GM12878 (cell line): ENCODE measurements around the gene MEGF9. TPM values are rescaled to one million over a fixed set of nuclear protein-coding genes. Genes with fewer than 3 reads are reported as not detected.

Source experiments
- ATAC-seq: fragments of 200-7000 bp; cut with Tn5 transposase; 3 replicates; pipeline ENCODE4 v1.9.1; 2020; ENCODE audit warnings: mild to moderate bottlenecking, moderate library complexity
- BruUV-seq: library from RNA; stranded (reverse); fragments of 400-500 nt; replicated peaks from 2 replicates; lab custom pipeline; 2021; lab: Mats Ljungman, UMichigan
- CTCF ChIA-PET: fragments of 300-600 bp; sonication (Branson Sonifier 250); formaldehyde crosslinking; extraction: SDS; loops from one replicate; lab custom pipeline; 2021; ENCODE audit warnings: inconsistent platforms; lab: Yijun Ruan, JAX
- POLR2A ChIA-PET: fragments of 350-600 bp; formaldehyde crosslinking; extraction: SDS; loops from one replicate; lab custom pipeline; 2021; ENCODE audit warnings: inconsistent platforms; lab: Charles Lee
- RAD21 ChIA-PET: fragments of 300-600 bp; sonication (Branson Sonifier 250); formaldehyde crosslinking; loops from one replicate; lab custom pipeline; 2023; ENCODE audit warnings: antibody characterized with exemption; ENCODE audit not compliant: unreplicated experiment; lab: Charles Lee
- SMC1A ChIA-PET: fragments of 300-600 bp; sonication (Branson Sonifier 250); formaldehyde crosslinking; loops from one replicate; lab custom pipeline; 2023; ENCODE audit not compliant: unreplicated experiment, uncharacterized antibody; lab: Charles Lee
- DNase-seq: peaks from one replicate; pipeline ENCODE4 v3.0.0-alpha.2; 2011; ENCODE audit warnings: low read depth, low spot score
- FAIRE-seq: peaks from 3 replicates; lab custom pipeline; 2011; peaks lifted over from hg19 to GRCh38; lab: Jason Lieb, UNC
- H2AFZ ChIP-seq: 2 replicates; pipeline ENCODE4 v1.6.0; 2011; ENCODE audit warnings: low read depth, low read length, control low read depth; ENCODE audit not compliant: control insufficient read depth
- H3K27ac ChIP-seq: 2 replicates; pipeline ENCODE4 v1.5.1; 2011; ENCODE audit warnings: control low read depth; ENCODE audit not compliant: control insufficient read depth, insufficient read depth
- H3K27me3 ChIP-seq, 2 experiments: replicated peaks in 1 of 2; 2 replicates each; pipeline versions ENCODE4 v1.6.0 to v1.6.1; 2011; ENCODE audit warnings: low read length in 1 of 2; ENCODE audit not compliant: control insufficient read depth in 2 of 2, insufficient read depth in 2 of 2
- H3K36me3 ChIP-seq, 2 experiments: 2 replicates each; pipeline ENCODE4 v1.5.1; 2011; ENCODE audit warnings: low read length in 1 of 2; ENCODE audit not compliant: control insufficient read depth in 2 of 2, insufficient read depth in 2 of 2
- H3K4me1 ChIP-seq: 2 replicates; pipeline ENCODE4 v1.6.1; 2011; ENCODE audit warnings: mild to moderate bottlenecking, low read length, moderate library complexity, mixed read lengths; ENCODE audit not compliant: control insufficient read depth, insufficient read depth
- H3K4me2 ChIP-seq: 2 replicates; pipeline ENCODE4 v1.6.0; 2011; ENCODE audit warnings: control low read depth; ENCODE audit not compliant: control insufficient read depth, insufficient read depth
- H3K4me3 ChIP-seq: fragments of 200-600 bp; sonication (generic); 2 replicates; pipeline ENCODE4 v1.5.1; 2016
- H3K79me2 ChIP-seq: 2 replicates; pipeline ENCODE4 v1.6.0; 2011; ENCODE audit warnings: low read length; ENCODE audit not compliant: control insufficient read depth, insufficient read depth
- H3K9ac ChIP-seq: 2 replicates; pipeline ENCODE4 v1.8.0; 2011; ENCODE audit warnings: low read length, control low read depth, mixed read lengths; ENCODE audit not compliant: control insufficient read depth, insufficient read depth
- H3K9me3 ChIP-seq: replicated peaks from 3 replicates; pipeline ENCODE4 v1.5.1; 2011; ENCODE audit warnings: mild to moderate bottlenecking, low read length; ENCODE audit not compliant: control insufficient read depth, insufficient read depth
- H4K20me1 ChIP-seq: 2 replicates; pipeline ENCODE4 v1.6.0; 2011; ENCODE audit not compliant: control insufficient read depth, insufficient read depth
- CHD1 ChIP-seq: IDR thresholded peaks from 2 replicates; pipeline ENCODE4 v1.6.1; 2012; ENCODE audit warnings: low read depth, low read length, improper control_type of control experiment
- CHD2 ChIP-seq: IDR thresholded peaks from 2 replicates; pipeline ENCODE4 v1.6.1; 2011; ENCODE audit warnings: low read depth, low read length, improper control_type of control experiment, borderline replicate concordance
- EP300 ChIP-seq, 2 experiments: fragments of 150-350 bp in 1 of 2; IDR thresholded peaks; 2 replicates each; pipeline ENCODE4 v1.6.1; 2011 to 2012; ENCODE audit warnings: low read depth in 2 of 2, low read length in 2 of 2, borderline replicate concordance in 1 of 2, improper control_type of control experiment in 1 of 2, inconsistent platforms in 1 of 2; ENCODE audit not compliant: control insufficient read depth in 1 of 2
- ETV6 ChIP-seq, 2 experiments: fragments of 450-650 bp in 1 of 2; IDR thresholded peaks in 1 of 2; conservative IDR thresholded peaks in 1 of 2; 2 replicates each; pipeline ENCODE4 v1.6.1; 2014; ENCODE audit warnings: antibody characterized with exemption in 1 of 2, borderline replicate concordance in 1 of 2, low read depth in 1 of 2, mild to moderate bottlenecking in 1 of 2, moderate library complexity in 1 of 2
- HDGF ChIP-seq: fragments of 450-650 bp; IDR thresholded peaks from 2 replicates; pipeline ENCODE4 v1.6.1; 2016; ENCODE audit warnings: antibody characterized with exemption
- KAT2A ChIP-seq: conservative IDR thresholded peaks from 2 replicates; pipeline ENCODE4 v1.6.1; 2011; ENCODE audit warnings: low read depth, low read length; ENCODE audit not compliant: control insufficient read depth
- KLF5 ChIP-seq: fragments of 450-650 bp; IDR thresholded peaks from 2 replicates; pipeline ENCODE4 v1.6.1; 2014; ENCODE audit warnings: mild to moderate bottlenecking; ENCODE audit not compliant: partially characterized antibody
- NR2C2 ChIP-seq: IDR thresholded peaks from 2 replicates; pipeline ENCODE4 v1.6.1; 2011; ENCODE audit warnings: borderline replicate concordance, low read depth; ENCODE audit not compliant: control insufficient read depth, insufficient read length
- NR2F1 ChIP-seq: fragments of 450-650 bp; conservative IDR thresholded peaks from 2 replicates; pipeline ENCODE4 v1.6.1; 2017; ENCODE audit warnings: mild to moderate bottlenecking
- RAD21 ChIP-seq: IDR thresholded peaks from 2 replicates; pipeline ENCODE4 v1.6.1; 2011; ENCODE audit warnings: mild to moderate bottlenecking, low read depth, low read length, moderate library complexity; ENCODE audit not compliant: insufficient read depth
- STAT3 ChIP-seq: IDR thresholded peaks from 2 replicates; pipeline ENCODE4 v1.6.1; 2011; ENCODE audit warnings: low read depth, low read length, improper control_type of control experiment
- WGBS: methylation state at CpG from one replicate; pipeline ENCODE4 v1.1.6; 2016; ENCODE audit warnings: low lambda C conversion rate; ENCODE audit not compliant: insufficient replicate concordance, insufficient coverage; ENCODE audit errors: missing lambda C conversion rate; 5-methylcytosine and 5-hydroxymethylcytosine counted together
- in situ Hi-C: fragments of 300-500 bp; cut with MboI; formaldehyde crosslinking; loops from 9 replicates; pipeline ENCODE4 v1.14.3; 2018; ENCODE audit warnings: mixed read lengths
- intact Hi-C: fragments of 100-400 bp; cut with micrococcal nuclease; formaldehyde crosslinking; loops from one replicate; pipeline ENCODE4 v1.14.2; 2022; ENCODE audit not compliant: unreplicated experiment
- polyA plus RNA-seq, 11 experiments: library from polyadenylated mRNA; depleted of rRNA in 4 of 11; unstranded in 6 of 11; stranded (reverse) in 5 of 11; fragments of >200 nt; fragmentation: Nextera tagmentation in 4 of 11; fragmentation: Illumina TruSeq in 1 of 11; extraction: Ambion mirVana in 4 of 11; extraction: Trizol in 1 of 11; gene quantifications; 1 replicate in 1 of 11; 2 replicates in 10 of 11; pipeline versions ENCODE4 v1.2.1 to v1.2.3, GENCODE V29; 2011 to 2016; ENCODE audit warnings: inconsistent platforms in 2 of 11, missing spikeins in 2 of 11, low read depth in 1 of 11
- total RNA-seq, 4 experiments: library from RNA; depleted of rRNA in 3 of 4; stranded (reverse); fragments of >200 nt in 3 of 4; fragmentation: Illumina TruSeq in 1 of 4; extraction: Trizol in 1 of 4; gene quantifications; 2 replicates each; pipeline versions ENCODE4 v1.2.1 to v1.2.3, GENCODE V29; 2013 to 2021
- TF ChIP-seq, protein P1 (sequence below): fragments of 450-650 bp; IDR thresholded peaks from 2 replicates; pipeline ENCODE4 v1.6.1; 2017; ENCODE audit warnings: mild to moderate bottlenecking
- TF ChIP-seq, protein P2 (sequence below): fragments of 150-350 bp; IDR thresholded peaks from 2 replicates; pipeline ENCODE4 v1.6.1; 2014; ENCODE audit warnings: mild to moderate bottlenecking, low read depth, low read length
- TF ChIP-seq, protein P3 (sequence below): fragments of 450-650 bp; IDR thresholded peaks from 2 replicates; pipeline ENCODE4 v1.6.1; 2018; ENCODE audit warnings: mild to moderate bottlenecking, low read depth, moderate library complexity; ENCODE audit not compliant: partially characterized antibody

MEGF9 gene
- total and polyA plus RNA-seq, 10 of the 15 experiments (the other 5 are each of a cell fraction or from before 2014, with no cell fraction given): 0.71 to 5.1 (median 2.6) TPM

DNA sequence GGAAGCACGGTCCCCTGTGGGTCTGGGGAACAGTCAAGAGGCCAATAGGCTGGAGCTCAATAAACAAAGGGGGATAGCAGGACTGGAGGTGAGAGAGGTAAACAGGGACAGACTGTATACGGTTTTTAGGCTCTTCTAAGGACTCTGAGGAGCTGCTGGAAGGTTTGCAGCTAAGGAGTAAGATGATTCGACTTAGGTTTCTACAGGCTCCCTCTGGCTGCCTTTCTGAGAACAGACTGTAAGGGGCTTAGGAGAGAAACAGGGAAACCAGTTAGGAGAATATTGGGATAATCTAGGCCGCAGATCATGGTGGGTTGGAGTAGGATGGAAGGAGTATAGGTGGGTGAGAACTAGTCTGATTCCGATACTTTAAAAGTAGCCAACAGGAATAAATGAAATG, 144.7 kb downstream of the MEGF9 start:
- DNase-seq (no peak), FAIRE-seq (no peak), ATAC-seq (no peak)
- 96% methylated on average over 5 of the region's 5 CpGs for WGBS
- H3K9ac ChIP-seq: no peak overlapping the region
- H4K20me1 ChIP-seq: no peaks in the 10 kb centered on the region
- no peak overlapping the region for H2AFZ ChIP-seq
- in situ Hi-C loops (no loop called here), intact Hi-C loops (no loop called here)
- no peaks in the 10 kb centered on the region for H3K27me3 ChIP-seq
- POLR2A ChIA-PET: no interaction called here
- no peaks in the 10 kb centered on the region for H3K9me3 ChIP-seq
- RAD21 ChIA-PET: no interaction called here
- H3K79me2 ChIP-seq: peaks cover 7% of the 10 kb centered on the region
- no TSS peak for BruUV-seq
- SMC1A ChIA-PET: no interaction called here
- no peak overlapping the region for H3K4me2 ChIP-seq
- H3K4me1 ChIP-seq: no peaks in the 10 kb centered on the region
- H3K36me3 ChIP-seq: peaks cover 26 to 34% of the 10 kb centered on the region in 2 experiments
- CTCF ChIA-PET: no interaction called here
- H3K27ac ChIP-seq: no peak overlapping the region
- H3K4me3 ChIP-seq: no peak overlapping the region
- TF ChIP-seq RAD21: no peak
- TF ChIP-seq ETV6 (conservative IDR thresholded peaks at IDR 0.05 in 1 of 2, IDR thresholded peaks at IDR 0.05 in 1 of 2; ENCODE audit: borderline replicate concordance in 1 of 2, low read depth in 1 of 2): no peak
- no peak for TF ChIP-seq NR2C2
- no peak for TF ChIP-seq NR2F1
- TF ChIP-seq CHD2: no peak
- TF ChIP-seq, protein P1, sequence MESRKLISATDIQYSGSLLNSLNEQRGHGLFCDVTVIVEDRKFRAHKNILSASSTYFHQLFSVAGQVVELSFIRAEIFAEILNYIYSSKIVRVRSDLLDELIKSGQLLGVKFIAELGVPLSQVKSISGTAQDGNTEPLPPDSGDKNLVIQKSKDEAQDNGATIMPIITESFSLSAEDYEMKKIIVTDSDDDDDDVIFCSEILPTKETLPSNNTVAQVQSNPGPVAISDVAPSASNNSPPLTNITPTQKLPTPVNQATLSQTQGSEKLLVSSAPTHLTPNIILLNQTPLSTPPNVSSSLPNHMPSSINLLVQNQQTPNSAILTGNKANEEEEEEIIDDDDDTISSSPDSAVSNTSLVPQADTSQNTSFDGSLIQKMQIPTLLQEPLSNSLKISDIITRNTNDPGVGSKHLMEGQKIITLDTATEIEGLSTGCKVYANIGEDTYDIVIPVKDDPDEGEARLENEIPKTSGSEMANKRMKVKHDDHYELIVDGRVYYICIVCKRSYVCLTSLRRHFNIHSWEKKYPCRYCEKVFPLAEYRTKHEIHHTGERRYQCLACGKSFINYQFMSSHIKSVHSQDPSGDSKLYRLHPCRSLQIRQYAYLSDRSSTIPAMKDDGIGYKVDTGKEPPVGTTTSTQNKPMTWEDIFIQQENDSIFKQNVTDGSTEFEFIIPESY: no peak
- TF ChIP-seq HDGF: no peak
- TF ChIP-seq KAT2A: no peak
- TF ChIP-seq STAT3: no peak
- no peak for TF ChIP-seq KLF5
- TF ChIP-seq, protein P2, sequence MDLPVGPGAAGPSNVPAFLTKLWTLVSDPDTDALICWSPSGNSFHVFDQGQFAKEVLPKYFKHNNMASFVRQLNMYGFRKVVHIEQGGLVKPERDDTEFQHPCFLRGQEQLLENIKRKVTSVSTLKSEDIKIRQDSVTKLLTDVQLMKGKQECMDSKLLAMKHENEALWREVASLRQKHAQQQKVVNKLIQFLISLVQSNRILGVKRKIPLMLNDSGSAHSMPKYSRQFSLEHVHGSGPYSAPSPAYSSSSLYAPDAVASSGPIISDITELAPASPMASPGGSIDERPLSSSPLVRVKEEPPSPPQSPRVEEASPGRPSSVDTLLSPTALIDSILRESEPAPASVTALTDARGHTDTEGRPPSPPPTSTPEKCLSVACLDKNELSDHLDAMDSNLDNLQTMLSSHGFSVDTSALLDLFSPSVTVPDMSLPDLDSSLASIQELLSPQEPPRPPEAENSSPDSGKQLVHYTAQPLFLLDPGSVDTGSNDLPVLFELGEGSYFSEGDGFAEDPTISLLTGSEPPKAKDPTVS: no peak
- TF ChIP-seq CHD1: no peak
- TF ChIP-seq, protein P3, sequence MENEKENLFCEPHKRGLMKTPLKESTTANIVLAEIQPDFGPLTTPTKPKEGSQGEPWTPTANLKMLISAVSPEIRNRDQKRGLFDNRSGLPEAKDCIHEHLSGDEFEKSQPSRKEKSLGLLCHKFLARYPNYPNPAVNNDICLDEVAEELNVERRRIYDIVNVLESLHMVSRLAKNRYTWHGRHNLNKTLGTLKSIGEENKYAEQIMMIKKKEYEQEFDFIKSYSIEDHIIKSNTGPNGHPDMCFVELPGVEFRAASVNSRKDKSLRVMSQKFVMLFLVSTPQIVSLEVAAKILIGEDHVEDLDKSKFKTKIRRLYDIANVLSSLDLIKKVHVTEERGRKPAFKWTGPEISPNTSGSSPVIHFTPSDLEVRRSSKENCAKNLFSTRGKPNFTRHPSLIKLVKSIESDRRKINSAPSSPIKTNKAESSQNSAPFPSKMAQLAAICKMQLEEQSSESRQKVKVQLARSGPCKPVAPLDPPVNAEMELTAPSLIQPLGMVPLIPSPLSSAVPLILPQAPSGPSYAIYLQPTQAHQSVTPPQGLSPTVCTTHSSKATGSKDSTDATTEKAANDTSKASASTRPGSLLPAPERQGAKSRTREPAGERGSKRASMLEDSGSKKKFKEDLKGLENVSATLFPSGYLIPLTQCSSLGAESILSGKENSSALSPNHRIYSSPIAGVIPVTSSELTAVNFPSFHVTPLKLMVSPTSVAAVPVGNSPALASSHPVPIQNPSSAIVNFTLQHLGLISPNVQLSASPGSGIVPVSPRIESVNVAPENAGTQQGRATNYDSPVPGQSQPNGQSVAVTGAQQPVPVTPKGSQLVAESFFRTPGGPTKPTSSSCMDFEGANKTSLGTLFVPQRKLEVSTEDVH: no peak
- TF ChIP-seq EP300 (IDR thresholded peaks at IDR 0.05; ENCODE audit: borderline replicate concordance in 1 of 2, control insufficient read depth in 1 of 2, low read depth in 2 of 2, low read length in 2 of 2): no peak
